NB4 (cell line): ENCODE data around the gene LRMDA.

Source experiments
- CTCF ChIP-seq: IDR thresholded peaks from one replicate; pipeline ENCODE4 v1.5.1; 2012; ENCODE audit warnings: low read depth, low read length
- MYC ChIP-seq: IDR thresholded peaks from 2 replicates; pipeline ENCODE4 v1.6.1; 2011; ENCODE audit warnings: low read depth, low read length

GRCh38 chr10:76388321-76389023 is 957.0 kb downstream of the LRMDA start:
- TF ChIP-seq MYC (no peak), CTCF (no peak)
